Measurements from ENCODE around the gene IRS1.

DNA sequence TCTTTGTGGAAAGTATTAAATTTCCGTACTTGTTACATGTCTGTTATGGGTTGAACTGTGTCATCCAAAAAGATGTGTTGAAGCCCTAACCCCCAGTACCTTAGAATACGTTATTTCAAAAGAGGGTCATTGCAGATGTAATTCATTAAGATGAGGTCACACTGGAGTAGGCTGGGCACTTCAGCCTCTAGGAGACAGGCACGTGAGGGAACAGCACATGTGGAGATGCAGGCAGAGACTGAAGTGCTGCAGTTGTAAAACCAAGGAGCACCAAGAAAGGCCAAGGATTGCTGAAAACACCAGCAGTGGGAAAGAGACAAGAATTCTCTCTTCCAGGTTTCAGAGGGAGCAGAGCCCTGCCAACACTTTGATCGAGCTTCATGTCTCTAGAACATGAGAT, 31.6 kb upstream of the IRS1 start:
- TF ChIP-seq, protein P1, sequence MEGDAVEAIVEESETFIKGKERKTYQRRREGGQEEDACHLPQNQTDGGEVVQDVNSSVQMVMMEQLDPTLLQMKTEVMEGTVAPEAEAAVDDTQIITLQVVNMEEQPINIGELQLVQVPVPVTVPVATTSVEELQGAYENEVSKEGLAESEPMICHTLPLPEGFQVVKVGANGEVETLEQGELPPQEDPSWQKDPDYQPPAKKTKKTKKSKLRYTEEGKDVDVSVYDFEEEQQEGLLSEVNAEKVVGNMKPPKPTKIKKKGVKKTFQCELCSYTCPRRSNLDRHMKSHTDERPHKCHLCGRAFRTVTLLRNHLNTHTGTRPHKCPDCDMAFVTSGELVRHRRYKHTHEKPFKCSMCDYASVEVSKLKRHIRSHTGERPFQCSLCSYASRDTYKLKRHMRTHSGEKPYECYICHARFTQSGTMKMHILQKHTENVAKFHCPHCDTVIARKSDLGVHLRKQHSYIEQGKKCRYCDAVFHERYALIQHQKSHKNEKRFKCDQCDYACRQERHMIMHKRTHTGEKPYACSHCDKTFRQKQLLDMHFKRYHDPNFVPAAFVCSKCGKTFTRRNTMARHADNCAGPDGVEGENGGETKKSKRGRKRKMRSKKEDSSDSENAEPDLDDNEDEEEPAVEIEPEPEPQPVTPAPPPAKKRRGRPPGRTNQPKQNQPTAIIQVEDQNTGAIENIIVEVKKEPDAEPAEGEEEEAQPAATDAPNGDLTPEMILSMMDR (conservative IDR thresholded peaks at IDR 0.05): no peak
- no peak for TF ChIP-seq ZFX (IDR thresholded peaks at IDR 0.05)

All from C4-2B (cell line).